Heart right ventricle (tissue), 16 donors: Measurements from ENCODE around the gene API5. TPM values are rescaled to one million over a fixed set of nuclear protein-coding genes. Genes with fewer than 3 reads are reported as not detected.

Source experiments
- ATAC-seq, 8 donors: fragments of 200-7000 bp; cut with Tn5 transposase; one replicate each; pipeline ENCODE4 v1.9.1; 2020; ENCODE audit warnings: mild to moderate bottlenecking in 8 of 8, moderate library complexity in 8 of 8, moderate number of reproducible peaks in 1 of 8
- DNase-seq, 2 donors: peaks; one replicate each; pipeline ENCODE4 v3.0.0-alpha.2; 2020
- H3K27ac ChIP-seq, 10 donors: fragments of 200-600 bp; sonication (generic) in 2 of 10; one replicate each; pipeline versions ENCODE4 v1.5.0 to v1.8.0; 2020 to 2022; ENCODE audit warnings: mild to moderate bottlenecking in 3 of 10
- H3K27me3 ChIP-seq, 7 donors: fragments of 200-600 bp; one replicate each; pipeline ENCODE4 v1.8.0; 2021 to 2022; ENCODE audit warnings: mild to moderate bottlenecking in 2 of 7
- H3K36me3 ChIP-seq, 9 donors: fragments of 200-600 bp; sonication (generic) in 1 of 9; one replicate each; pipeline versions ENCODE4 v1.5.0 to v1.8.0; 2020 to 2022; ENCODE audit warnings: mild to moderate bottlenecking in 2 of 9
- H3K4me1 ChIP-seq, 9 donors: fragments of 200-600 bp; sonication (generic) in 1 of 9; one replicate each; pipeline versions ENCODE4 v1.5.0 to v1.8.0; 2020 to 2022; ENCODE audit warnings: mild to moderate bottlenecking in 4 of 9
- H3K4me3 ChIP-seq, 10 donors: fragments of 200-600 bp; sonication (generic) in 2 of 10; one replicate each; pipeline versions ENCODE4 v1.5.0 to v1.8.0; 2020 to 2022; ENCODE audit warnings: mild to moderate bottlenecking in 7 of 10, moderate library complexity in 2 of 10
- H3K9me3 ChIP-seq, 11 donors: fragments of 200-600 bp in 10 of 11; sonication (generic) in 2 of 11; one replicate each; pipeline versions ENCODE4 v1.5.0 to v1.8.0; 2013 to 2022; ENCODE audit warnings: mild to moderate bottlenecking in 2 of 11, control low read depth in 1 of 11, moderate library complexity in 1 of 11
- CTCF ChIP-seq, 9 donors: fragments of 200-600 bp; sonication (generic) in 2 of 9; IDR thresholded peaks; one replicate each; pipeline versions ENCODE4 v1.5.0 to v1.8.0; 2021 to 2022; ENCODE audit warnings: antibody characterized with exemption in 9 of 9, mild to moderate bottlenecking in 5 of 9, moderate library complexity in 1 of 9
- WGBS, 2 donors: extraction: QIAGEN DNeasy Blood & Tissue Kit; methylation state at CpG; one replicate each; pipeline ENCODE4 v1.1.7; 2013; ENCODE audit warnings: inconsistent platforms in 1 of 2; 5-methylcytosine and 5-hydroxymethylcytosine counted together
- intact Hi-C, 10 donors: fragments of 100-400 bp; cut with DNase I; formaldehyde crosslinking; loops; one replicate each; pipeline versions ENCODE4 v1.11.1 to v1.14.2; 2022
- polyA plus RNA-seq, 2 donors: library from polyadenylated mRNA; stranded (reverse); fragments of 200-250 nt; gene quantifications; one replicate each; pipeline ENCODE4 v1.2.3, GENCODE V29; 2013
- total RNA-seq, 10 donors: library from RNA; stranded (reverse); fragmentation: NEBNext Ultra II Directional in 3 of 10; extraction: Animal tissue kit (Norgen Biotek cat#: 25700) in 3 of 10; gene quantifications; one replicate each; pipeline versions ENCODE4 v1.2.1 to v1.2.4, GENCODE V29; 2021 to 2023
- donor health status: Arrhythmogenic right ventricular cardiomyopathy.
- donor health status: ischemic (EF 13 %, LVEDD 7.1; RV severe dilation, severe dysfunction).
- donor health status: healthy with polysubstance abuse.
- donor health status: DM: no; HTN: yes; CAD: no.
- donor health status: DM: no; HTN: no; CAD: no.
- donor health status: ischemic (EF 25% LVEDD 6.9; RV normal size, moderate dysfunction).
- donor health status: ischemic (EF 25% LVEDD 5.7; RV mildly dilated, moderate dysfunction).
- donor health status: healthy.
- donor health status: DM: yes; HTN: yes; CAD: no.
- donor health status: Ischemic cardiomyopathy.
- donor health status: ischemic (EF 35%, LVEDD 5.7; RV mildly dilated, moderate dysfunction).
- donor health status: nonischemic (EF 11% LVEDD 7.7; RV severe dilation, severe dysfunction).
- donor health status: DM: yes; HTN: yes; CAD: no.
- donor health status: PGD.
- donor health status: ischemic (EF 29% LVEDD 5.4; RV normal size, mild dysfunction).
- donor health status: nonischemic (EF 23%, LVEDD 6.1; RV moderate dilation, normal function).

API5 gene
- total and polyA plus RNA-seq, 12 donors, result 15.7 to 52.8 (median 40.4) TPM

GRCh38 chr11:43367382-43368178 lies 55.8 kb downstream of the API5 start:
- ATAC-seq (no peak), DNase-seq (no peak)
- intact Hi-C loops, result no loop called here

GRCh38 chr11:43376065-43376464 lies 64.3 kb downstream of the API5 start:
- H3K27ac ChIP-seq, result no peak overlapping the region
- no peak overlapping the region for H3K4me3 ChIP-seq
- H3K27me3 ChIP-seq, result no peaks in the 10 kb centered on the region
- 97 to 99% methylated on average over 2 of the region's 2 CpGs for WGBS, 2 donors
- H3K4me1 ChIP-seq, result peaks cover 0 to 22% (median 5%) of the 10 kb centered on the region in 9 donors
- TF ChIP-seq CTCF (IDR thresholded peaks at IDR 0.05), result no peak
- intact Hi-C loops, result no loop called here
- H3K36me3 ChIP-seq, result peaks cover 0 to 50% (median 0%) of the 10 kb centered on the region in 9 donors
- DNase-seq, result no peak
- H3K9me3 ChIP-seq, result no peaks in the 10 kb centered on the region
- no peak for ATAC-seq

More at GRCh38 chr11:43367382-43368178, 55.8 kb downstream of the API5 start:
- H3K36me3 ChIP-seq, result peaks cover 0 to 51% (median 0%) of the 10 kb centered on the region in 9 donors
- TF ChIP-seq CTCF (IDR thresholded peaks at IDR 0.05), result no peak
- no peak overlapping the region for H3K27ac ChIP-seq
- peaks cover 0 to 24% (median 15%) of the 10 kb centered on the region in 9 donors for H3K4me1 ChIP-seq
- H3K27me3 ChIP-seq, result no peaks in the 10 kb centered on the region
- no peak overlapping the region for H3K4me3 ChIP-seq
- H3K9me3 ChIP-seq, result no peaks in the 10 kb centered on the region
- WGBS, 2 donors, result 66 to 72% methylated on average over 7 of the region's 7 CpGs

GRCh38 chr11:43376594-43376993 lies 64.8 kb downstream of the API5 start:
- Histone ChIP-seq H3K4me1 (peaks cover 0 to 22% (median 5%) of the 10 kb centered on the region in 9 donors), H3K27me3 (no peaks in the 10 kb centered on the region), H3K4me3 (no peak overlapping the region), H3K27ac (no peak overlapping the region), H3K36me3 (peaks cover 0 to 50% (median 0%) of the 10 kb centered on the region in 9 donors), H3K9me3 (no peaks in the 10 kb centered on the region)
- no peak for TF ChIP-seq CTCF (IDR thresholded peaks at IDR 0.05)
- DNase-seq (no peak), ATAC-seq (peak in 1 of 8 donors; percentile 18)
- WGBS, 2 donors, result 90 to 91% methylated on average over 2 of the region's 2 CpGs
- intact Hi-C loops, result no loop called here

DNA sequence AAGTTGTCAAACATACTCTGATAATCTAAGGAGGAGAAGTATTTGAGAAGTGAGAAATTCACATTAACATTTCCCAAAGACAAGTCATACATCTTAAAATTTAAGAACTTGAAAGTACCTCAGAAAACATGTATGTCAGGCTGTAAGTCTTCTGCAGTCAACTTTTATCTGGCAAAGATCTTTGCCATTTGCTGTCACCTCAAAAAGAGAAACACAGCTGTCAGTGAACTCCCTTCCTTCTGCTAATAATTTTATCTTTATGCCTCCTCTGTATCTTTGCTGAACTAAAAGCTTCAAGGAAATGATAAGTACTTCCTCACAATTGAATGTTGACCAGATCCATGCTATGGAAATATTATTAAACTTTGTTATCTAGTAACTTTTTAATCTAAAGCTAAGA lies 65.6 kb downstream of the API5 start:
- Histone ChIP-seq H3K27me3 (no peaks in the 10 kb centered on the region), H3K36me3 (peaks cover 0 to 50% (median 0%) of the 10 kb centered on the region in 9 donors), H3K4me1 (peaks cover 0 to 22% (median 5%) of the 10 kb centered on the region in 9 donors), H3K27ac (no peak overlapping the region), H3K9me3 (no peaks in the 10 kb centered on the region), H3K4me3 (no peak overlapping the region)
- TF ChIP-seq CTCF (IDR thresholded peaks at IDR 0.05), result no peak
- ATAC-seq (no peak), DNase-seq (no peak)
- intact Hi-C loops, result no loop called here
